Right cardiac atrium (tissue), 5 donors: ENCODE measurements around the gene PFKL. TPM values are rescaled to one million over a fixed set of nuclear protein-coding genes. Genes with fewer than 3 reads are reported as not detected.
"Not testable (repeated sequence)": the region's sequence is repeated elsewhere in the genome, so short reads cannot be mapped to it uniquely, and the experiment has no call there.

ENCODE experiments used
- ATAC-seq, 2 donors: fragments of 200-7000 bp; cut with Tn5 transposase; one replicate each; pipeline versions ENCODE4 v1.8.0 to v1.9.1; 2020; ENCODE audit warnings: moderate library complexity in 2 of 2, mild to moderate bottlenecking in 1 of 2
- DNase-seq, 3 donors: peaks; one replicate each; pipeline ENCODE4 v3.0.0-alpha.2; 2020
- H3K27ac ChIP-seq: one replicate; pipeline ENCODE4 v1.5.1; 2013; ENCODE audit warnings: mild to moderate bottlenecking, low read length, control low read depth, moderate library complexity
- H3K27me3 ChIP-seq: one replicate; pipeline ENCODE4 v1.6.1; 2013; ENCODE audit not compliant: control insufficient read depth, insufficient read depth
- H3K4me1 ChIP-seq: one replicate; pipeline ENCODE4 v1.6.1; 2013; ENCODE audit warnings: low read length; ENCODE audit not compliant: control insufficient read depth, insufficient read depth
- H3K4me3 ChIP-seq: one replicate; pipeline ENCODE4 v1.5.1; 2013; ENCODE audit warnings: low read length, control low read depth
- H3K9me3 ChIP-seq: one replicate; pipeline ENCODE4 v1.6.1; 2013; ENCODE audit warnings: low read length; ENCODE audit not compliant: control insufficient read depth
- WGBS: extraction: QIAGEN DNeasy Blood & Tissue Kit; methylation state at CpG from one replicate; pipeline ENCODE4 v1.1.7; 2013; 5-methylcytosine and 5-hydroxymethylcytosine counted together
- intact Hi-C, 4 donors: fragments of 100-400 bp; cut with DNase I; formaldehyde crosslinking; loops; one replicate each; pipeline versions ENCODE4 v1.11.0 to v1.14.0; 2022 to 2023
- polyA plus RNA-seq: library from polyadenylated mRNA; stranded (reverse); fragments of 200-250 nt; gene quantifications from one replicate; pipeline ENCODE4 v1.2.3, GENCODE V29; 2013
- total RNA-seq, 4 donors: library from RNA; stranded (reverse); fragmentation: NEBNext Ultra II Directional; extraction: Animal tissue kit (Norgen Biotek cat#: 25700); gene quantifications; one replicate each; pipeline ENCODE4 v1.2.1, GENCODE V29; 2021
- donor health status: healthy with polysubstance abuse.
- donor health status: DM: no; HTN: yes; CAD: no.
- donor health status: DM: no; HTN: no; CAD: no.
- donor health status: DM: no; HTN: yes; CAD: no; lungs with severe emphysema.
- donor health status: DM: yes; HTN: yes; CAD: no.

PFKL gene
- total and polyA plus RNA-seq, 5 donors, result 42.8 to 54.9 (median 48.2) TPM

GRCh38 chr21:44352253-44352860, 52.5 kb downstream of the PFKL start:
- intact Hi-C loops, result no loop called here
- Histone ChIP-seq H3K4me1 (no peaks in the 10 kb centered on the region), H3K27me3 (no peaks in the 10 kb centered on the region), H3K9me3 (no peaks in the 10 kb centered on the region), H3K27ac (no peak overlapping the region), H3K4me3 (no peak overlapping the region)
- ATAC-seq (no peak), DNase-seq (peak in 2 of 3 donors; percentile 14 to 21)
- WGBS, result 75% methylated on average over 17 of the region's 17 CpGs

GRCh38 chr21:44353191-44353970, 53.5 kb downstream of the PFKL start, which contains the start of gene TRPM2:
Gene TRPM2 (plus strand): TSS chr21:44353621. CDS start chr21:44353701, 80 bp downstream.
- peak; percentile 63 to 71 for ATAC-seq
- WGBS, result 62% methylated on average over 21 of the region's 21 CpGs
- peak; percentile 72 to 85 (median 76) for DNase-seq
- no peaks in the 10 kb centered on the region for H3K4me1 ChIP-seq
- no peaks in the 10 kb centered on the region for H3K27me3 ChIP-seq
- no peaks in the 10 kb centered on the region for H3K9me3 ChIP-seq
- no peak within 1 kb of the TSS for H3K4me3 ChIP-seq
- no peak within 1 kb of the TSS for H3K27ac ChIP-seq
- intact Hi-C loops, result no loop called here

GRCh38 chr21:44354001-44354405, 54.1 kb downstream of the PFKL start:
- H3K4me1 ChIP-seq, result no peaks in the 10 kb centered on the region
- H3K9me3 ChIP-seq, result no peaks in the 10 kb centered on the region
- intact Hi-C loops, result no loop called here
- no peaks in the 10 kb centered on the region for H3K27me3 ChIP-seq
- no peak overlapping the region for H3K4me3 ChIP-seq
- peak in 2 of 3 donors; percentile 46 to 59 for DNase-seq
- WGBS, result 60% methylated on average over 8 of the region's 8 CpGs
- no peak overlapping the region for H3K27ac ChIP-seq
- ATAC-seq, result peak in 1 of 2 donors; percentile 23

GRCh38 chr21:44354775-44355771, 55.2 kb downstream of the PFKL start:
- no peak for ATAC-seq
- H3K9me3 ChIP-seq, result no peaks in the 10 kb centered on the region
- H3K27me3 ChIP-seq, result no peaks in the 10 kb centered on the region
- peak in 2 of 3 donors; percentile 18 to 24 for DNase-seq
- intact Hi-C loops, result no loop called here
- no peaks in the 10 kb centered on the region for H3K4me1 ChIP-seq
- WGBS, result 76% methylated on average over 24 of the region's 24 CpGs
- no peak overlapping the region for H3K27ac ChIP-seq
- no peak overlapping the region for H3K4me3 ChIP-seq

GRCh38 chr21:44356160-44356559, 56.3 kb downstream of the PFKL start:
- intact Hi-C loops, result no loop called here
- no peaks in the 10 kb centered on the region for H3K27me3 ChIP-seq

GRCh38 chr21:44356636-44357035, 56.8 kb downstream of the PFKL start:
- intact Hi-C loops, result no loop called here
- Histone ChIP-seq H3K4me1 (no peaks in the 10 kb centered on the region), H3K4me3 (no peak overlapping the region), H3K27ac (no peak overlapping the region), H3K9me3 (no peaks in the 10 kb centered on the region), H3K27me3 (no peaks in the 10 kb centered on the region)
- ATAC-seq (no peak), DNase-seq (peak in 2 of 3 donors; percentile 7 to 19)
- WGBS, result 88% methylated on average over 6 of the region's 6 CpGs

More at GRCh38 chr21:44356160-44356559, 56.3 kb downstream of the PFKL start:
- Histone ChIP-seq H3K27ac (no peak overlapping the region), H3K9me3 (no peaks in the 10 kb centered on the region), H3K4me3 (no peak overlapping the region), H3K4me1 (no peaks in the 10 kb centered on the region)
- WGBS, result 85% methylated on average over 11 of the region's 11 CpGs
- peak in 1 of 3 donors; percentile 20 for DNase-seq
- ATAC-seq, result no peak

GRCh38 chr21:44357064-44357837, 57.4 kb downstream of the PFKL start:
- DNase-seq, result peak in 2 of 3 donors; percentile 21 to 28
- Histone ChIP-seq H3K4me3 (no peak overlapping the region), H3K27me3 (no peaks in the 10 kb centered on the region), H3K9me3 (no peaks in the 10 kb centered on the region), H3K4me1 (no peaks in the 10 kb centered on the region), H3K27ac (no peak overlapping the region)
- ATAC-seq, result no peak
- WGBS, result 77% methylated on average over 21 of the region's 21 CpGs
- intact Hi-C loops, result no loop called here

- intact Hi-C loops, result no loop called here
- Histone ChIP-seq H3K27me3 (no peaks in the 10 kb centered on the region), H3K9me3 (no peaks in the 10 kb centered on the region), H3K27ac (no peak overlapping the region), H3K4me3 (no peak overlapping the region), H3K4me1 (no peaks in the 10 kb centered on the region)
- 83% methylated on average over 8 of the region's 8 CpGs for WGBS
- ATAC-seq (no peak), DNase-seq (no peak)
These were observed 59.5 kb downstream of the PFKL start for GRCh38 chr21:44359396-44359795.

- intact Hi-C loops, result no loop called here
- Histone ChIP-seq H3K27me3 (no peaks in the 10 kb centered on the region), H3K9me3 (no peaks in the 10 kb centered on the region), H3K27ac (no peak overlapping the region), H3K4me3 (no peak overlapping the region), H3K4me1 (no peaks in the 10 kb centered on the region)
- 51% methylated on average over 8 of the region's 8 CpGs for WGBS
- peak in 2 of 3 donors; percentile 39 for DNase-seq
- ATAC-seq, result no peak
These were observed 60.3 kb downstream of the PFKL start for GRCh38 chr21:44360159-44360558.

- ATAC-seq, H3K4me3 ChIP-seq, DNase-seq, H3K4me1 ChIP-seq, H3K27ac ChIP-seq, intact Hi-C loops, H3K27me3 ChIP-seq, H3K9me3 ChIP-seq: not testable (repeated sequence)
- WGBS, result 85% methylated on average over 5 of the region's 5 CpGs
These were observed 62.0 kb downstream of the PFKL start for GRCh38 chr21:44361903-44362302.
